HepG2 (cell line): Measurements from ENCODE around the gene SYNPO. TPM values are rescaled to one million over a fixed set of nuclear protein-coding genes. Genes with fewer than 3 reads are reported as not detected.

Experiments
- DZIP1 ChIP-seq: sonication (generic); formaldehyde crosslinking; IDR thresholded peaks from 2 replicates; pipeline ENCODE4 v1.5.0; 2020; ENCODE audit warnings: mild to moderate bottlenecking, missing genetic modification reagents
- E2F1 ChIP-seq: sonication (generic); formaldehyde crosslinking; IDR thresholded peaks from 2 replicates; pipeline ENCODE4 v1.5.0; 2020; ENCODE audit warnings: missing genetic modification reagents
- HINFP ChIP-seq: sonication (generic); formaldehyde crosslinking; IDR thresholded peaks from 2 replicates; pipeline ENCODE4 v1.4.0; 2020; ENCODE audit warnings: low read depth, mild to moderate bottlenecking, missing genetic modification reagents
- MAFF ChIP-seq: IDR thresholded peaks from 2 replicates; pipeline ENCODE4 v1.6.1; 2011; ENCODE audit warnings: low read depth, low read length, improper control_type of control experiment
- MAZ ChIP-seq, 2 experiments: sonication (generic) in 1 of 2; formaldehyde crosslinking in 1 of 2; IDR thresholded peaks; 2 replicates each; pipeline versions ENCODE4 v1.5.0 to v1.6.1; 2012 to 2020; ENCODE audit warnings: low read depth in 2 of 2, mild to moderate bottlenecking in 2 of 2, borderline replicate concordance in 1 of 2, improper control_type of control experiment in 1 of 2, low read length in 1 of 2, missing genetic modification reagents in 1 of 2, moderate library complexity in 1 of 2
- PRDM4 ChIP-seq: sonication (generic); formaldehyde crosslinking; IDR thresholded peaks from 2 replicates; pipeline ENCODE4 v1.9.0; 2021; ENCODE audit warnings: missing genetic modification reagents, borderline replicate concordance
- RAD21 ChIP-seq: fragments of 450-650 bp; formaldehyde crosslinking; IDR thresholded peaks from 2 replicates; pipeline ENCODE4 v1.5.0; 2020; ENCODE audit warnings: mild to moderate bottlenecking
- SNAI1 ChIP-seq: sonication (generic); formaldehyde crosslinking; IDR thresholded peaks from 2 replicates; pipeline ENCODE4 v1.5.0; 2020; ENCODE audit warnings: mild to moderate bottlenecking, missing genetic modification reagents, borderline replicate concordance
- SOX6 ChIP-seq, 2 experiments: fragments of 450-650 bp in 1 of 2; sonication (generic) in 1 of 2; formaldehyde crosslinking in 1 of 2; IDR thresholded peaks; 2 replicates each; pipeline versions ENCODE4 v1.4.0 to v1.6.1; 2017 to 2020; ENCODE audit warnings: antibody characterized with exemption in 1 of 2, mild to moderate bottlenecking in 1 of 2, missing genetic modification reagents in 1 of 2
- TAF1 ChIP-seq: sonication (generic); formaldehyde crosslinking; IDR thresholded peaks from 2 replicates; pipeline ENCODE4 v1.4.0; 2020; ENCODE audit warnings: missing genetic modification reagents
- TARDBP ChIP-seq: sonication (generic); formaldehyde crosslinking; IDR thresholded peaks from 2 replicates; pipeline ENCODE4 v1.8.0; 2022; ENCODE audit warnings: mild to moderate bottlenecking, missing genetic modification reagents
- TFDP2 ChIP-seq: sonication (generic); formaldehyde crosslinking; IDR thresholded peaks from 2 replicates; pipeline ENCODE4 v1.4.0; 2020; ENCODE audit warnings: missing genetic modification reagents
- ZNF431 ChIP-seq: sonication (generic); formaldehyde crosslinking; IDR thresholded peaks from 2 replicates; pipeline ENCODE4 v1.9.0; 2022; ENCODE audit warnings: missing genetic modification reagents, low read depth, mild to moderate bottlenecking, borderline replicate concordance
- ZNF451 ChIP-seq: sonication (generic); formaldehyde crosslinking; IDR thresholded peaks from 2 replicates; pipeline ENCODE4 v1.5.0; 2020; ENCODE audit warnings: mild to moderate bottlenecking, missing genetic modification reagents
- ZNF496 ChIP-seq: sonication (generic); formaldehyde crosslinking; IDR thresholded peaks from 2 replicates; pipeline ENCODE4 v1.8.1; 2023; ENCODE audit warnings: mild to moderate bottlenecking, moderate library complexity, missing genetic modification reagents; ENCODE audit not compliant: insufficient replicate concordance
- ZNF773 ChIP-seq: sonication (generic); formaldehyde crosslinking; IDR thresholded peaks from 2 replicates; pipeline ENCODE4 v1.4.0; 2020; ENCODE audit warnings: missing genetic modification reagents, borderline replicate concordance
- ZSCAN29 ChIP-seq: sonication (generic); formaldehyde crosslinking; conservative IDR thresholded peaks from 2 replicates; pipeline ENCODE4 v1.4.0; 2020; ENCODE audit warnings: mild to moderate bottlenecking, missing genetic modification reagents
- polyA plus RNA-seq, 8 experiments: library from polyadenylated mRNA; depleted of rRNA in 3 of 8; stranded (reverse) in 7 of 8; unstranded in 1 of 8; fragments of >200 nt; fragmentation: Illumina TruSeq in 4 of 8; extraction: Trizol in 4 of 8; gene quantifications; 2 replicates each; pipeline versions ENCODE4 v1.2.1 to v1.2.3, GENCODE V29; 2011 to 2016; ENCODE audit warnings: low read depth in 4 of 8, missing spikeins in 1 of 8, mixed read lengths in 1 of 8; ENCODE audit not compliant: insufficient read depth in 1 of 8
- total RNA-seq, 5 experiments: library from RNA; depleted of rRNA; stranded (reverse); fragments of >200 nt; fragmentation: Illumina TruSeq; extraction: Trizol; gene quantifications; 2 replicates each; pipeline ENCODE4 v1.2.3, GENCODE V29; 2016; ENCODE audit warnings: low read depth in 1 of 5

Gene SYNPO
- total and polyA plus RNA-seq, 2 of the 13 experiments (the other 11 are each of a cell fraction or from before 2014, with no cell fraction given), result 0.09 to 0.30 TPM

GRCh38 chr5:150700594-150701377 is 60.3 kb downstream of the SYNPO start, which contains the start of gene RBM22 (continued):
- TF ChIP-seq ZNF773 (CRISPR knock-in tag) (no peak), PRDM4 (CRISPR knock-in tag) (no peak), TFDP2 (CRISPR knock-in tag) (peak; percentile 63; the same call in 1 of the 2 replicates), TARDBP (peak; percentile 78), ZNF431 (CRISPR knock-in tag) (no peak), MAFF (no peak), E2F1 (no peak), TAF1 (CRISPR knock-in tag) (peak; percentile 91), ZSCAN29 (CRISPR knock-in tag) (no peak), MAZ (IDR thresholded peaks at IDR 0.05; ENCODE audit: borderline replicate concordance, low read depth, low read length) (no peak), MAZ (CRISPR knock-in tag; IDR thresholded peaks at IDR 0.05; ENCODE audit: low read depth) (no peak), HINFP (CRISPR knock-in tag) (0 out of 2 replicates have a peak, but pooled peaks have one; percentile 48), RAD21 (peak; percentile 7; the same call in 1 of the 2 replicates), SNAI1 (CRISPR knock-in tag) (peak; percentile 85; the same call in 1 of the 2 replicates), ZNF496 (CRISPR knock-in tag) (no peak), DZIP1 (no peak), SOX6 (IDR thresholded peaks at IDR 0.05) (no peak), SOX6 (CRISPR knock-in tag; IDR thresholded peaks at IDR 0.05) (peak; percentile 52), ZNF451 (no peak)
